GM12865 (cell line): ENCODE measurements around the gene CLDN34.
A peak's percentile ranks its signal among the peaks of the same experiment; 100 is the strongest.

Source experiments
- DNase-seq: peaks from one replicate; pipeline ENCODE4 v3.0.0; 2010; ENCODE audit warnings: low read depth
- H3K4me3 ChIP-seq: 2 replicates; pipeline ENCODE4 v1.5.1; 2011; ENCODE audit warnings: mild to moderate bottlenecking, low read depth, low read length, control low read depth
- TF ChIP-seq, protein P1 (sequence below): IDR thresholded peaks from 2 replicates; pipeline ENCODE4 v1.5.1; 2011; ENCODE audit warnings: low read length, control low read depth, low read depth, inconsistent platforms; ENCODE audit not compliant: insufficient read depth; ENCODE audit errors: missing control alignments

CLDN34 gene

DNA sequence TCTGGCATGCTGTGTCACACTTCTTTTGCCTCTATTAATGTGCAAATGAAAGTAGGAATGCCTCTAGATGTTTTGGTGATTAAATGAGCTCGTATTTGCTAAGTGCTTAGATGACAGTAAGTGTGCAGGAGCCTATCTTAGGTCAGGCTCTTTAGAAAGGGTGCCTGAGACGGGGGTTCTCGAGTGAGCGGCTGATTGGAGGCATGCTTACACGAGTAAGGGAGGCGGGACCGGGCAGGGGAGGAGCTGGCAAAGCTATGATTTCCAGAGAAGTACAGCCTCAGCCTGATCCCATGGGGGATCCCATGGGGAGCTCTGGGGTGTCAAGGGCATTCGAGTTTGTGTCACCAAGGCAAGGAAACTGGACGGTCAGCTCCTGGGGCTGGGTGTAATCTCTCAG lies 44.8 kb downstream of the CLDN34 start:
- no peak overlapping the region for H3K4me3 ChIP-seq

DNA sequence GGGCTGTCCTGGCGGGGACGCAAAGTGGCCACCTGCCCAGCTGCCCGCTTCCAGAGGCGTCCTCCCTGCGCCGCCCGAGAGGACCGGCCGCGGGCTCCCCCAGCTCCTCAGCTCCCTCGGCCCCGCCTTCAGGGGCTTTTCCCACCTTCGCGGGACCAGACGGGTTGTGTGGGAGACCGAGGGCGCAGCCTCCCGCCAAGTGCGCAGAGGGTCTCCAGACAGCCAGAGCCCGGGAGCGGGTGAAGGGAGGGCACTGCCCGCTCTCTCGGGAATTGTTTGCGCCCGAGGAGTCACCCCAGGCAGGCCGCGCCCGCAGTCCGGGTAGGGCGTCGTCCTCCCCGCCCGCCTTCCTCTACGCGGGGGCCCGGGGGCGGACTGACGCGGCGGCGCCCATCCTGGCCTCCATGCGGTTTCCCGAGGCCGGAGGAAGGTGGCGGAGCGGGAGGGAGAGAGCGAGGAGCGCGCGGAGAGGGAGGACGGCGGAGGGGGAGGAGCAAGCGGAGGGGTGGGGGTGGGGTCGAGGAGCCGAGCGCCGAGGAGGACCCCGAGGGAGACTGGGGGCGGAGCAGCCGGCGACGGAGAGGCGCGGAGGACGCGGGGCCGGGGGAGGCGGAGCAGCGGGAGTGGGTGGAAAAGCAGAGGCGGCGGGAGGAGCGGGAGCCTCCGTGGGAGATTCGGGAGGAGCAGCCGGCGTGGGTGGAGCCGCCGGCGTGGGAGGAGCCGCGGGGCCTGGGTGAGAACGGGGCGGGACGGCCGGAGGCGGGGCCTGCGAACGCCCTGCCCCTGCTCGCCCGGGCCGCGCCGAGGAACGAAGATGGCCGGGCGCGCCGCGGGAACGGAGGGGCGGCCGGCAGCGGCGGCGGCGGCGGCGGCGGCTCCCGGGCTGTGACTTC lies 47.5 kb downstream of the CLDN34 start:
- TF ChIP-seq, protein P1, sequence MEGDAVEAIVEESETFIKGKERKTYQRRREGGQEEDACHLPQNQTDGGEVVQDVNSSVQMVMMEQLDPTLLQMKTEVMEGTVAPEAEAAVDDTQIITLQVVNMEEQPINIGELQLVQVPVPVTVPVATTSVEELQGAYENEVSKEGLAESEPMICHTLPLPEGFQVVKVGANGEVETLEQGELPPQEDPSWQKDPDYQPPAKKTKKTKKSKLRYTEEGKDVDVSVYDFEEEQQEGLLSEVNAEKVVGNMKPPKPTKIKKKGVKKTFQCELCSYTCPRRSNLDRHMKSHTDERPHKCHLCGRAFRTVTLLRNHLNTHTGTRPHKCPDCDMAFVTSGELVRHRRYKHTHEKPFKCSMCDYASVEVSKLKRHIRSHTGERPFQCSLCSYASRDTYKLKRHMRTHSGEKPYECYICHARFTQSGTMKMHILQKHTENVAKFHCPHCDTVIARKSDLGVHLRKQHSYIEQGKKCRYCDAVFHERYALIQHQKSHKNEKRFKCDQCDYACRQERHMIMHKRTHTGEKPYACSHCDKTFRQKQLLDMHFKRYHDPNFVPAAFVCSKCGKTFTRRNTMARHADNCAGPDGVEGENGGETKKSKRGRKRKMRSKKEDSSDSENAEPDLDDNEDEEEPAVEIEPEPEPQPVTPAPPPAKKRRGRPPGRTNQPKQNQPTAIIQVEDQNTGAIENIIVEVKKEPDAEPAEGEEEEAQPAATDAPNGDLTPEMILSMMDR, result no peak
- peak overlapping the region; percentile 52 for H3K4me3 ChIP-seq
- peak; percentile 79 for DNase-seq

More for the DNA sequence above, 44.8 kb downstream of the CLDN34 start:
- DNase-seq, result no peak
- TF ChIP-seq, protein P1, result no peak

DNA sequence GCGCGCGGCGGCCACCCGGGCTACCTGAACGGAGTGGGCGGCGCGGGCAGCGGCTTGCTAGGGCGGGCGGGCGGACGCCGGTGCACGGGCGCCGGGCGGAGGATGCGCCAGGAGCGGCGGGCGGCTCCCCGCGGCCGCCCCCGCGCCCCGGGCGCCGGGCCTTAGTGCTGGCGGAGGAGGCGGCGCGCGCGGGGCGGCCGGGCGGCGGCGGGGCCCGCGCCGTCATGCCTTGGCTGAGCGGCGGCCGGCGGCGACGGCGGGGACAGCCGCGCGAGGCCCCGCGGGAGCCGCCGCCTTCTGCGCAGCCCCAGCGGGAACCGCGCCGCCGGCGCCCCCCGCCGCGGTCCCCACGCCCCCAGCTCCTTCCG lies 48.2 kb downstream of the CLDN34 start:
- TF ChIP-seq, protein P1, result no peak
- H3K4me3 ChIP-seq, result no peak overlapping the region

DNA sequence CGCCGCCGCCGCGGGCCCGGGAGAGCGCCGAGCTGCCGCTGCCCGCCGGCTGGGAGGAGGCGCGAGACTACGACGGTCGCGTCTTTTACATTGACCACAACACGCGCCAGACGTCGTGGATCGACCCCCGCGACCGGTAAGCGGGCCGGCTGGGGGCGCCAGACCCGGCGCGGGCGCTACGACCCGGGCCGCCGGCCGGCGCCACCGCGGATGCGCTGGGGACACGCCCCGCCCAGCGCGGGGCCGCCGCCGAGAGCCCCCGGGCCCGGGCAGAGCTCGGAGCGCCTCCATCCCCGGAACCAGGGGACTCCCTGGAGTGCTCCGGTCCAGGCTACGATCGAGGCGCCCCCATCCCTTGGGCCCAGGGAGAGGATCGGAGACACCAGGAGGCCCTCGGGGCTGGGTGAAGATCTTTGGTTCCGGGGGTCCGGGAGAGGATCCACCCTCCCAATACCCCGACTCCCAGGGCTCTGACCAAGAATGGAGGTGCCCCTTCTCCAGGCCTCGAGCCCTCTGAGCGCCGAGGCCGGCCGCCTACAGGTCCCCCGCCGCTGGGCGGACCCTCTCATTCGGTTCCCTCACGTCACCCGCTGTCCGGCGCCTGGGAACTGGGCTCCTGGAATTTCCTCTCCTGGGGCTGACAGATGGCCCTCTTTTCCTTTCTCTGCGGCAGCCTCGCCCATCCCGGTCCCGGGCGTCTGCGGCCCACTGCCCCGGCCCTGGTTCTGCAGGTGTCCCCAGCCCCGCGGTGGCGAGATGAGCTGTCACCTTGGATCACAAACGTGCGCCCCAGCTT lies 48.8 kb downstream of the CLDN34 start:
- TF ChIP-seq, protein P1, result no peak
- peak; percentile 18 for DNase-seq
- H3K4me3 ChIP-seq, result peak overlapping the region; percentile 45

More for the DNA sequence above, 48.2 kb downstream of the CLDN34 start:
- DNase-seq, result no peak

DNA sequence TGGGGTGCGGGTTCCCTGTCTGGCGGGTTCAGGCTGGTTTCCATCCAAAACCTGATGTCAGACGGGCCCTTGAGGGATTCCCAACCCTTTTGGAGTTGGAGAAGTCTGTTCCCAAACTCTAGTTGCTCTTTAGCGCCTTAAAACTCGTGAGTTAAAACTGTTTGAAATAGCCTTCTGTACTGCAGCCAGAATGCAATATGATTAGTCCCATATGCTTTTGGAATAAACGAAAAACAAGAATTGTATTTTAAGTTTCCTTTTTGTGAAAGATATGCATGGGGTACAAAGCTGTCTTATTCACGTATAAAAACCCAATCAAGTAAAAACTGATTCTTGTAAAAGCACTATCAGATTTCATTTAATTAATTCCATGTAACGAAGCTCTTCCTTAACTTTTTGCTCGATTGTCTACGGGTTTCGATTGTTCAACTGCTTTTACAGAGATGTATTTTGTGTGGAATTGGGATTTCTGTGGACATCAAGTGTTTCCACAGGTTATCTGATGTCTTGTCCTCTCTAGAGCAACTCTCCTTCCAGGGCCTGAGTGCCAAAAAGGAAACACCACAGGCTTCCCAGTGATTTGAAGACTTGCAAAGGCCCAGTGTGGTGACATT lies 49.5 kb downstream of the CLDN34 start:
- DNase-seq, result no peak
- H3K4me3 ChIP-seq, result peak overlapping the region; percentile 45; the same call in 1 of the 2 replicates
- TF ChIP-seq, protein P1, result no peak

DNA sequence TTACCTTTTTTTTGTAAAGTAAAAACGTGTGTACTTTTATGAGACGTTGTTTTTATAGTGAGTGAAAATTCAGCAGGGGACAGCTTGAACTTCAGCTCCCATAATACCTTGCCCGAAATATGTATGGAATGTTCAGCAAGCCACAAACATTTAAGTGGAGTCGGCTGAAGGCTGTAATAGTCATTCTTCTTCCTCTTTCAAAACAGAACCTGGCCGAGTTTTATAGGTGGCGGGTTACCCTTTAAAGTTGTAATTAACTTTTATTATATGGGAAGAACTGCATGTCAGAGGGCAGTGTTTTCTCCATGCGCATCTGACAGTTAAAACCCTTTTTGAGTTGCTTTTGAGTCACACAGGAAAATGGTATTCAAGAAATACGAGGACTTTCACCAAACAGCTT lies 50.7 kb downstream of the CLDN34 start:
- no peak for DNase-seq
- no peak overlapping the region for H3K4me3 ChIP-seq
- TF ChIP-seq, protein P1, result no peak
